ENCODE measurements around the gene RPL18.

DNA sequence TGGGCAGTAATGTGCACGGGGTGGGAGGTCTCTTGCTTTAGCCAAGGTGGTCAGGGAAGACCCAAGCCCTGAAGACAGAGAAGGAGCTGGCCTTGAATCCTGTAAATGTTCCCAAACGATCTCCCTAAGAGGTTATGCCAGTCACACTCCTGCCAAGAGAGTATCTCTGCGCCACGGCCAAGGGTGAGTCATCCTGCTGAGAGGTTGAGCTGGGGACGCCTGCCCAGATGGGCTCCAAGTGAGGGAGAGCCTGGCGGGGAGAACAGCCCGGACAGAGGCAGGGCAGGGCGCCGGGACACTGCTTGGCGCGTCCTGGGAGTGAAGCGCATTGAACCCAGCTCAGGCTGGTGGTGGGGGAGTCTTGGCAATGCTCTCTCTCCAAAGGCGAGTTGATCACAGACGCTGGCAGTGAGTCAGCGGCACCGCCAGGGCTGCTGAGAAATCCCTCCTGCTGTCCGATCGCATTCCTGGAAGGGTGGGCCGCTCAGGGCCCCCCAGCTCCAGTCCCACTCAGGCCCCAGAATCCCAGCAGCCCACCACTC is 50.6 kb downstream of the RPL18 start:
- TF ChIP-seq CTCF (conservative IDR thresholded peaks at IDR 0.05) (no peak), EZH2 (IDR thresholded peaks at IDR 0.05; ENCODE audit: low read depth) (no peak)

Measured in PC-9 (cell line).